Prostate gland (tissue), 2 donors: ENCODE data around the gene IFT43.

Experiments used
- POLR2A ChIP-seq: fragments of 450-650 bp; IDR thresholded peaks from one replicate; pipeline ENCODE4 v1.6.1; 2016; ENCODE audit warnings: antibody characterized with exemption, mild to moderate bottlenecking
- POLR2AphosphoS5 ChIP-seq: sonication (generic); formaldehyde crosslinking; IDR thresholded peaks from one replicate; pipeline ENCODE4 v1.6.1; 2017; ENCODE audit warnings: antibody characterized with exemption
- TF ChIP-seq, protein P1 (sequence below), 4 experiments: fragments of 200-600 bp in 2 of 4; fragments of 450-650 bp in 2 of 4; sonication (generic) in 2 of 4; IDR thresholded peaks; 1 replicate in 3 of 4; 2 replicates in 1 of 4; pipeline ENCODE4 v1.5.1; 2016 to 2019; ENCODE audit warnings: antibody characterized with exemption in 4 of 4, mild to moderate bottlenecking in 2 of 4, moderate library complexity in 2 of 4

DNA sequence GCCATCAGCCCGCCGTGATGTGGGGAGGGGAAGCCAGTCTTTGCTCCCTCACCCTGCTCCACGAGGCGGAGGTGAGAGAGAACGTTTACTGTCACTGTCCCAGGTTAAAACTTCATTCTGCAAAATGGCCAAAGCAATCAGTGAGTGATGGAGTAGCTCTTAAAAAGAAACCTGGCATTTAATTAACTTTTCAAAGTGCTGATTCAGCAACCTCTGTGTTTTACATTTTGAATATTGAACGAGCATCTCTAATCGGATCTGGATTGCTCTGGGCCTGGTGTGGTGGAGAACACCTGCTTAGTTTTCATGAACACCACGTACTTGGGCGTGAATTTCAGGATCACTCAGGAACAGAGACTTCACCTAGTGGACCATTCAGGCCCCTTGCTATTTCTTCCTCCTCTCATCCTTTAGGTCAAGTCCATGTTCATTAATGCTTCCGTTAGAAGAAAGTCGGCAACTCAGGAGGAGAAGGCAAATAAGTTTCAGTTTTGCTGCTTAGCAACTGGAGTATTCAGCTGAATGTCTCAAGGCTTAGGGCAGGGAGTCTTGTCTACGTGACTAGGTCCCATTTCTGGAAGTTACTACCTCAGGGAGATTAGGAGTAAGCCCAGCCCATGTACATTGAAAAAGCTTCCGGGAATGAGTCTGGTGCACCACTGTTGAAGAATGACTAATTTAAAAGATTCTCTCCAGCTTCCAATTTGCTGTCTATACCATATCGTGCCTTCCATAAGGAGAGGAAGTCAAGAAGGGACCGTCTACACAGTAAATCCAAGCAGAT, 68.2 kb downstream of the IFT43 start:
- no peak for TF ChIP-seq POLR2A
- TF ChIP-seq, protein P1, sequence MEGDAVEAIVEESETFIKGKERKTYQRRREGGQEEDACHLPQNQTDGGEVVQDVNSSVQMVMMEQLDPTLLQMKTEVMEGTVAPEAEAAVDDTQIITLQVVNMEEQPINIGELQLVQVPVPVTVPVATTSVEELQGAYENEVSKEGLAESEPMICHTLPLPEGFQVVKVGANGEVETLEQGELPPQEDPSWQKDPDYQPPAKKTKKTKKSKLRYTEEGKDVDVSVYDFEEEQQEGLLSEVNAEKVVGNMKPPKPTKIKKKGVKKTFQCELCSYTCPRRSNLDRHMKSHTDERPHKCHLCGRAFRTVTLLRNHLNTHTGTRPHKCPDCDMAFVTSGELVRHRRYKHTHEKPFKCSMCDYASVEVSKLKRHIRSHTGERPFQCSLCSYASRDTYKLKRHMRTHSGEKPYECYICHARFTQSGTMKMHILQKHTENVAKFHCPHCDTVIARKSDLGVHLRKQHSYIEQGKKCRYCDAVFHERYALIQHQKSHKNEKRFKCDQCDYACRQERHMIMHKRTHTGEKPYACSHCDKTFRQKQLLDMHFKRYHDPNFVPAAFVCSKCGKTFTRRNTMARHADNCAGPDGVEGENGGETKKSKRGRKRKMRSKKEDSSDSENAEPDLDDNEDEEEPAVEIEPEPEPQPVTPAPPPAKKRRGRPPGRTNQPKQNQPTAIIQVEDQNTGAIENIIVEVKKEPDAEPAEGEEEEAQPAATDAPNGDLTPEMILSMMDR (IDR thresholded peaks at IDR 0.05), result no peak
- no peak for TF ChIP-seq POLR2AphosphoS5
